Measurements from ENCODE around the gene EARS2. TPM values are rescaled to one million over a fixed set of nuclear protein-coding genes. Genes with fewer than 3 reads are reported as not detected.

Gene EARS2
- total RNA-seq, 2 donors from 2014 or later = 15.3 to 18.1 TPM

GRCh38 chr16:23479138-23479537 is 78.0 kb downstream of the EARS2 start:
- Histone ChIP-seq H3K27ac (no peak overlapping the region), H3K36me3 (peaks cover 94% of the 10 kb centered on the region)
- TF ChIP-seq CTCF (IDR thresholded peaks at IDR 0.05) = no peak

GRCh38 chr16:23478566-23478965 is 78.6 kb downstream of the EARS2 start:
- no peaks in the 10 kb centered on the region for H3K4me1 ChIP-seq
- no peak for TF ChIP-seq CTCF (IDR thresholded peaks at IDR 0.05)
- peaks cover 97% of the 10 kb centered on the region for H3K36me3 ChIP-seq
- H3K4me3 ChIP-seq = no peak overlapping the region
- H3K27ac ChIP-seq = no peak overlapping the region
- H3K27me3 ChIP-seq = no peaks in the 10 kb centered on the region
- H3K9me3 ChIP-seq = no peaks in the 10 kb centered on the region
- DNase-seq (ENCODE audit: low spot score) = no peak

More at GRCh38 chr16:23479138-23479537, 78.0 kb downstream of the EARS2 start:
- Histone ChIP-seq H3K4me1 (no peaks in the 10 kb centered on the region), H3K27me3 (no peaks in the 10 kb centered on the region), H3K9me3 (no peaks in the 10 kb centered on the region), H3K4me3 (no peak overlapping the region)
- DNase-seq (ENCODE audit: low spot score) = no peak

GRCh38 chr16:23476289-23476688 is 80.9 kb downstream of the EARS2 start:
- no peak for TF ChIP-seq CTCF (IDR thresholded peaks at IDR 0.05)
- Histone ChIP-seq H3K4me3 (no peak overlapping the region), H3K4me1 (no peaks in the 10 kb centered on the region), H3K27ac (no peak overlapping the region), H3K9me3 (no peaks in the 10 kb centered on the region), H3K27me3 (no peaks in the 10 kb centered on the region), H3K36me3 (peaks cover 96% of the 10 kb centered on the region)
- DNase-seq (ENCODE audit: low spot score) = no peak

Other genes starting within 250 kb of the EARS2 start
- gene COG7, start 104.2 kb downstream of the EARS2 start, total RNA-seq = 10 to 100 TPM in 1 of 2 donors, 1 to 10 TPM in 1; 9.0 to 11.2 TPM
- gene GGA2, start 46.9 kb downstream of the EARS2 start, total RNA-seq = 10 to 100 TPM; 25.0 to 59.3 TPM
- gene UBFD1, start 377 bp upstream of the EARS2 start, total RNA-seq = 10 to 100 TPM; 85.5 to 93.9 TPM
- 100 to 1,000 TPM; 478 to 774 TPM for gene NDUFAB1, start 39.0 kb upstream of the EARS2 start, total RNA-seq
- 1 to 10 TPM; 4.7 TPM for gene PALB2, start 84.0 kb upstream of the EARS2 start, total RNA-seq
- 10 to 100 TPM; 22.3 to 25.7 TPM for gene DCTN5, start 84.1 kb upstream of the EARS2 start, total RNA-seq
- gene PLK1, start 121.5 kb upstream of the EARS2 start, total RNA-seq = 1 to 10 TPM in 1 of 2 donors, under 1 TPM in 1; 0.71 to 3.3 TPM
- not detected for gene ERN2, start 155.9 kb upstream of the EARS2 start, total RNA-seq
- gene CHP2, start 197.7 kb upstream of the EARS2 start, total RNA-seq = not detected